Sigmoid colon (tissue), 7 donors: Measurements from ENCODE around the gene SH3RF3. TPM values are rescaled to one million over a fixed set of nuclear protein-coding genes. Genes with fewer than 3 reads are reported as not detected.

ENCODE experiments used
- DNase-seq: peaks from one replicate; pipeline ENCODE4 v3.0.0-alpha.2; 2019
- H3K27ac ChIP-seq, 4 donors: fragments of 200-600 bp; sonication (generic); one replicate each; pipeline ENCODE4 v1.5.1; 2016 to 2019; ENCODE audit warnings: mild to moderate bottlenecking in 1 of 4
- H3K27me3 ChIP-seq, 3 donors: fragments of 200-600 bp; sonication (generic); one replicate each; pipeline ENCODE4 v1.5.1; 2019; ENCODE audit warnings: mild to moderate bottlenecking in 1 of 3
- H3K36me3 ChIP-seq, 4 donors: fragments of 200-600 bp; sonication (generic); one replicate each; pipeline ENCODE4 v1.5.1; 2016 to 2019
- H3K4me1 ChIP-seq, 4 donors: fragments of 200-600 bp; sonication (generic); one replicate each; pipeline ENCODE4 v1.5.1; 2017 to 2019
- H3K4me3 ChIP-seq, 4 donors: fragments of 200-600 bp; sonication (generic); one replicate each; pipeline ENCODE4 v1.5.1; 2017 to 2019; ENCODE audit warnings: mild to moderate bottlenecking in 2 of 4, moderate library complexity in 1 of 4
- H3K9me3 ChIP-seq, 4 donors: fragments of 200-600 bp in 3 of 4; sonication (generic) in 3 of 4; one replicate each; pipeline versions ENCODE4 v1.5.1 to v1.6.1; 2013 to 2019
- EP300 ChIP-seq, 4 donors: sonication (generic); formaldehyde crosslinking; IDR thresholded peaks; one replicate each; pipeline ENCODE4 v1.6.1; 2017; ENCODE audit warnings: antibody characterized with exemption in 4 of 4
- POLR2A ChIP-seq, 2 donors: fragments of 450-650 bp; IDR thresholded peaks; one replicate each; pipeline ENCODE4 v1.6.1; 2016; ENCODE audit warnings: antibody characterized with exemption in 2 of 2, mild to moderate bottlenecking in 2 of 2, moderate library complexity in 2 of 2
- POLR2AphosphoS5 ChIP-seq, 4 donors: sonication (generic); formaldehyde crosslinking; IDR thresholded peaks; one replicate each; pipeline ENCODE4 v1.6.1; 2017; ENCODE audit warnings: antibody characterized with exemption in 4 of 4
- WGBS, 2 donors: extraction: QIAGEN DNeasy Blood & Tissue Kit; methylation state at CpG; one replicate each; pipeline ENCODE4 v1.1.7; 2013; 5-methylcytosine and 5-hydroxymethylcytosine counted together
- intact Hi-C: fragments of 100-400 bp; cut with DNase I; formaldehyde crosslinking; loops from one replicate; pipeline ENCODE4 v1.15.1; 2023
- polyA plus RNA-seq, 3 donors: library from polyadenylated mRNA; stranded (reverse); fragments of 200-250 nt; gene quantifications; one replicate each; pipeline ENCODE4 v1.2.3, GENCODE V29; 2013
- total RNA-seq, 4 donors: library from RNA; depleted of rRNA; stranded (reverse); fragments of >200 nt; gene quantifications; one replicate each; pipeline ENCODE4 v1.1.0, GENCODE V29; 2016
- TF ChIP-seq, protein P1 (sequence below), 4 experiments: fragments of 450-650 bp in 3 of 4; fragments of 200-600 bp in 1 of 4; IDR thresholded peaks; one replicate each; pipeline ENCODE4 v1.5.1; 2016 to 2019; ENCODE audit warnings: antibody characterized with exemption in 4 of 4, mild to moderate bottlenecking in 3 of 4, moderate library complexity in 2 of 4
- donor health status: healthy with polysubstance abuse.
- donor health status: Bipolar disorder and iron deficiency.
- donor health status: healthy.

Gene SH3RF3
- total and polyA plus RNA-seq, 7 donors: 0.69 to 10.0 (median 3.4) TPM

DNA sequence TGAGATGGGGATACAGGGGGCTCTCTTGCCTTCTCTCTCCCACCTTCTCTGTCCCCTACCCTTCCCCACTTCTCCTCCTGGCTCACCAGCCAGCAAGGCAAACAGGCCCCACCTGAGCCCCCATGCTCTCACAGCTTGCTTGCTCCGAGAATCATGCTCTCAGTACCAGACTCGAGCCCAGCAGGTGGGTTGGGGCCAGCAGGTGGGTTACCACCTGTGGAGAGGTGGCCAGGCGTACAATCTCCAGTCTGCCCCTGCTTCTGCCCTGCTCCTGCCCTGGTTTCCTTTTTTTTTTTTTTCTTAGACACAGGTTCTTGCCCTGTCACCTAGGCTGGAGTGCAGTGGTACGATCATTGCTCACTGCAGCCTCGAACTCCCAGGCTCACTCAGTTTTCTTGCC is 214.5 kb downstream of the SH3RF3 start:
- no peaks in the 10 kb centered on the region for H3K27me3 ChIP-seq
- TF ChIP-seq, protein P1, sequence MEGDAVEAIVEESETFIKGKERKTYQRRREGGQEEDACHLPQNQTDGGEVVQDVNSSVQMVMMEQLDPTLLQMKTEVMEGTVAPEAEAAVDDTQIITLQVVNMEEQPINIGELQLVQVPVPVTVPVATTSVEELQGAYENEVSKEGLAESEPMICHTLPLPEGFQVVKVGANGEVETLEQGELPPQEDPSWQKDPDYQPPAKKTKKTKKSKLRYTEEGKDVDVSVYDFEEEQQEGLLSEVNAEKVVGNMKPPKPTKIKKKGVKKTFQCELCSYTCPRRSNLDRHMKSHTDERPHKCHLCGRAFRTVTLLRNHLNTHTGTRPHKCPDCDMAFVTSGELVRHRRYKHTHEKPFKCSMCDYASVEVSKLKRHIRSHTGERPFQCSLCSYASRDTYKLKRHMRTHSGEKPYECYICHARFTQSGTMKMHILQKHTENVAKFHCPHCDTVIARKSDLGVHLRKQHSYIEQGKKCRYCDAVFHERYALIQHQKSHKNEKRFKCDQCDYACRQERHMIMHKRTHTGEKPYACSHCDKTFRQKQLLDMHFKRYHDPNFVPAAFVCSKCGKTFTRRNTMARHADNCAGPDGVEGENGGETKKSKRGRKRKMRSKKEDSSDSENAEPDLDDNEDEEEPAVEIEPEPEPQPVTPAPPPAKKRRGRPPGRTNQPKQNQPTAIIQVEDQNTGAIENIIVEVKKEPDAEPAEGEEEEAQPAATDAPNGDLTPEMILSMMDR (IDR thresholded peaks at IDR 0.05): no peak
- TF ChIP-seq EP300 (IDR thresholded peaks at IDR 0.05) (no peak), POLR2A (IDR thresholded peaks at IDR 0.05) (no peak), POLR2AphosphoS5 (IDR thresholded peaks at IDR 0.05) (no peak)
- H3K4me1 ChIP-seq: no peaks in the 10 kb centered on the region
- H3K27ac ChIP-seq: no peak overlapping the region
- no peaks in the 10 kb centered on the region for H3K9me3 ChIP-seq
- WGBS, 2 donors: 90 to 91% methylated on average over 5 of the region's 5 CpGs
- no peaks in the 10 kb centered on the region for H3K36me3 ChIP-seq
- no peak for DNase-seq
- intact Hi-C loops: no loop called here
- no peak overlapping the region for H3K4me3 ChIP-seq

- Histone ChIP-seq H3K4me1 (peaks cover 0 to 9% (median 5%) of the 10 kb centered on the region in 4 donors), H3K36me3 (no peaks in the 10 kb centered on the region), H3K27me3 (no peaks in the 10 kb centered on the region), H3K4me3 (no peak overlapping the region), H3K27ac (no peak overlapping the region), H3K9me3 (no peaks in the 10 kb centered on the region)
- no peak for DNase-seq
- intact Hi-C loops: no loop called here
- no peak for TF ChIP-seq POLR2AphosphoS5 (IDR thresholded peaks at IDR 0.05)
- TF ChIP-seq EP300 (IDR thresholded peaks at IDR 0.05): no peak
- no peak for TF ChIP-seq POLR2A (IDR thresholded peaks at IDR 0.05)
- TF ChIP-seq, protein P1 (IDR thresholded peaks at IDR 0.05): no peak
- WGBS, 2 donors: 95 to 96% methylated on average over 9 of the region's 9 CpGs
These were observed 215.3 kb downstream of the SH3RF3 start for GRCh38 chr2:109344270-109344805.

DNA sequence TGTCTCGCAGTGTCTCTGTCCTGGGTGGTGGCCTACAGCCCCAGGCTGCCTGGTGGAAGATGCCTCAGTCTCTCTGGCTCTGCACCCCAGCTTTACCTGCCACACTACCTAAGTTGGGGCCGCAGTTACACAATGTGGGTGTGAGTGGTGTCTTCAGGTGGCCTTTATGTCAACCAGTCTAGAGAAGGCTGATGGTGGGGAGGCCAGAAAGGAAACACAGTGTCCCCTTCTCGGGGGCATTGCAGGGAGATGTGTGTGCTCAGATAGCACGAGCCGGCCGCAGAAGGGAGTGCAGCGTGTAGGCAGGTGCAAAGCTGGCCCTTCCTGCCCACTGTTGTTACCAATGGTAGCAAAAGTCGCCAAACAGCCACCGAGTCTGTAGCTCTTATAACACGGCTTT is 216.1 kb downstream of the SH3RF3 start:
- H3K9me3 ChIP-seq: no peaks in the 10 kb centered on the region
- 91 to 92% methylated on average over 10 of the region's 10 CpGs for WGBS, 2 donors
- no peaks in the 10 kb centered on the region for H3K27me3 ChIP-seq
- DNase-seq: no peak
- H3K4me1 ChIP-seq: peaks cover 0 to 16% (median 12%) of the 10 kb centered on the region in 4 donors
- intact Hi-C loops: no loop called here
- H3K36me3 ChIP-seq: no peaks in the 10 kb centered on the region
- no peak overlapping the region for H3K4me3 ChIP-seq
- TF ChIP-seq POLR2AphosphoS5 (IDR thresholded peaks at IDR 0.05) (no peak), EP300 (IDR thresholded peaks at IDR 0.05) (no peak), POLR2A (IDR thresholded peaks at IDR 0.05) (no peak)
- TF ChIP-seq, protein P1 (IDR thresholded peaks at IDR 0.05): no peak
- H3K27ac ChIP-seq: no peak overlapping the region

GRCh38 chr2:109345653-109346480 is 216.9 kb downstream of the SH3RF3 start:
- intact Hi-C loops: no loop called here
- no peaks in the 10 kb centered on the region for H3K27me3 ChIP-seq
- no peaks in the 10 kb centered on the region for H3K9me3 ChIP-seq
- no peaks in the 10 kb centered on the region for H3K36me3 ChIP-seq
- DNase-seq: no peak
- H3K4me3 ChIP-seq: no peak overlapping the region
- H3K27ac ChIP-seq: no peak overlapping the region
- TF ChIP-seq POLR2AphosphoS5 (IDR thresholded peaks at IDR 0.05) (no peak), EP300 (IDR thresholded peaks at IDR 0.05) (no peak), POLR2A (IDR thresholded peaks at IDR 0.05) (no peak)
- TF ChIP-seq, protein P1 (IDR thresholded peaks at IDR 0.05): no peak
- H3K4me1 ChIP-seq: peaks cover 0 to 24% (median 20%) of the 10 kb centered on the region in 4 donors
- WGBS, 2 donors: 77 to 85% methylated on average over 13 of the region's 13 CpGs
